ENCODE data around the gene EXOC6B. TPM values are rescaled to one million over a fixed set of nuclear protein-coding genes. Genes with fewer than 3 reads are reported as not detected.

The EXOC6B gene
- total RNA-seq, 1 experiment from 2014 or later: 33.7 TPM

DNA sequence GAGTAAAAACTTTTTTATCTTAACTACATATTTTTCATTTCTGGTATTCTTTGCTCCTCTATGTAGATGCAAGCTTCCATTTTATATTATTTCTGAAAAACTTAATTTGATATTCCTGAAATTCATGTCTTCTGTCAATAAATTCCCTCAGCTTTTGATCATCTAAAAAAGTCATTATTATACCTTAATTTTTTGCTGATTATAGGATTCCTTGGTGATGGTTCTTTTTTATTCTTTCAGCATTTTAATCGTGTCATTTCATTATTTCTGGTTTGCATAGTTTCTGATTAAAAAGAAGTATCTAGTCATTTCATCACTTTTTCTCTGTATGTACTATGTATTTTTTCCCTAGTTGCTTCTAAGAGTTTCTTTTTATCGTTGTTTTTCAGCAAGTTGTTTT, 436.4 kb downstream of the EXOC6B start (continued):
- TF ChIP-seq, protein P1, sequence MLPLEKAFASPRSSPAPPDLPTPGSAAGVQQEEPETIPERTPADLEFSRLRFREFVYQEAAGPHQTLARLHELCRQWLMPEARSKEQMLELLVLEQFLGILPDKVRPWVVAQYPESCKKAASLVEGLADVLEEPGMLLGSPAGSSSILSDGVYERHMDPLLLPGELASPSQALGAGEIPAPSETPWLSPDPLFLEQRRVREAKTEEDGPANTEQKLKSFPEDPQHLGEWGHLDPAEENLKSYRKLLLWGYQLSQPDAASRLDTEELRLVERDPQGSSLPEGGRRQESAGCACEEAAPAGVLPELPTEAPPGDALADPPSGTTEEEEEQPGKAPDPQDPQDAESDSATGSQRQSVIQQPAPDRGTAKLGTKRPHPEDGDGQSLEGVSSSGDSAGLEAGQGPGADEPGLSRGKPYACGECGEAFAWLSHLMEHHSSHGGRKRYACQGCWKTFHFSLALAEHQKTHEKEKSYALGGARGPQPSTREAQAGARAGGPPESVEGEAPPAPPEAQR (CRISPR knock-in tag; IDR thresholded peaks at IDR 0.05): no peak
- TF ChIP-seq, protein P2, sequence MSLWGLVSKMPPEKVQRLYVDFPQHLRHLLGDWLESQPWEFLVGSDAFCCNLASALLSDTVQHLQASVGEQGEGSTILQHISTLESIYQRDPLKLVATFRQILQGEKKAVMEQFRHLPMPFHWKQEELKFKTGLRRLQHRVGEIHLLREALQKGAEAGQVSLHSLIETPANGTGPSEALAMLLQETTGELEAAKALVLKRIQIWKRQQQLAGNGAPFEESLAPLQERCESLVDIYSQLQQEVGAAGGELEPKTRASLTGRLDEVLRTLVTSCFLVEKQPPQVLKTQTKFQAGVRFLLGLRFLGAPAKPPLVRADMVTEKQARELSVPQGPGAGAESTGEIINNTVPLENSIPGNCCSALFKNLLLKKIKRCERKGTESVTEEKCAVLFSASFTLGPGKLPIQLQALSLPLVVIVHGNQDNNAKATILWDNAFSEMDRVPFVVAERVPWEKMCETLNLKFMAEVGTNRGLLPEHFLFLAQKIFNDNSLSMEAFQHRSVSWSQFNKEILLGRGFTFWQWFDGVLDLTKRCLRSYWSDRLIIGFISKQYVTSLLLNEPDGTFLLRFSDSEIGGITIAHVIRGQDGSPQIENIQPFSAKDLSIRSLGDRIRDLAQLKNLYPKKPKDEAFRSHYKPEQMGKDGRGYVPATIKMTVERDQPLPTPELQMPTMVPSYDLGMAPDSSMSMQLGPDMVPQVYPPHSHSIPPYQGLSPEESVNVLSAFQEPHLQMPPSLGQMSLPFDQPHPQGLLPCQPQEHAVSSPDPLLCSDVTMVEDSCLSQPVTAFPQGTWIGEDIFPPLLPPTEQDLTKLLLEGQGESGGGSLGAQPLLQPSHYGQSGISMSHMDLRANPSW (CRISPR knock-in tag; conservative IDR thresholded peaks at IDR 0.05; ENCODE audit: low read depth): no peak
- no peak for TF ChIP-seq ZNF219 (CRISPR knock-in tag; IDR thresholded peaks at IDR 0.05; ENCODE audit: borderline replicate concordance)

DNA sequence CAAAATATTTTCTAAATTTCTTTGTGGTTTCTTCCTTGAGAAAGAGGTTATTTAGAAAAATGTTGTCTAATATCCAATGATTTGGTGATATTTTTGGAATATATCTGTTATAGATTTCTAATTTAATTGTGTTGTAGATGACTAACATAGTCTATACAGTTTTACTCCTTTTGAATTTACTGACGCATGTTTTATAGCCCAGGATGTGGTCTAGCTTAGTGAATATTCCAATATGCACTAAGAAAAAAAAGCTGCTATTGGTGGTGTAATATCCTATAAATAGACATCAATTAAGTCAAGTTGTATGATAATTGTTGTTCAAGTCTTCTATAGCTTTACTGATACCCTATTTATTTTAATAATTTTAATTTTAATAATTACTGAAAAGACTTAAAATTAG, 437.6 kb downstream of the EXOC6B start:
- TF ChIP-seq, protein P3, sequence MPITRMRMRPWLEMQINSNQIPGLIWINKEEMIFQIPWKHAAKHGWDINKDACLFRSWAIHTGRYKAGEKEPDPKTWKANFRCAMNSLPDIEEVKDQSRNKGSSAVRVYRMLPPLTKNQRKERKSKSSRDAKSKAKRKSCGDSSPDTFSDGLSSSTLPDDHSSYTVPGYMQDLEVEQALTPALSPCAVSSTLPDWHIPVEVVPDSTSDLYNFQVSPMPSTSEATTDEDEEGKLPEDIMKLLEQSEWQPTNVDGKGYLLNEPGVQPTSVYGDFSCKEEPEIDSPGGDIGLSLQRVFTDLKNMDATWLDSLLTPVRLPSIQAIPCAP (CRISPR knock-in tag; IDR thresholded peaks at IDR 0.05): no peak
- TF ChIP-seq EMX1 (CRISPR knock-in tag; IDR thresholded peaks at IDR 0.05): no peak
- peaks cover 56% of the 10 kb centered on the region for H3K36me3 Mint-ChIP-seq
- H3K27me3 Mint-ChIP-seq (ENCODE audit: low read depth): no peaks in the 10 kb centered on the region; the same call in none of the 2 replicates
- no peak for DNase-seq (ENCODE audit: low spot score)
- ChIA-PET POLR2A (no interaction called here), CTCF (no interaction called here)
- H3K4me1 Mint-ChIP-seq: no peaks in the 10 kb centered on the region
- H3K4me3 Mint-ChIP-seq: no peak overlapping the region
- no peak overlapping the region for H3K27ac Mint-ChIP-seq
- no peak for ATAC-seq
- peaks cover 77% of the 10 kb centered on the region for H3K9me3 Mint-ChIP-seq

DNA sequence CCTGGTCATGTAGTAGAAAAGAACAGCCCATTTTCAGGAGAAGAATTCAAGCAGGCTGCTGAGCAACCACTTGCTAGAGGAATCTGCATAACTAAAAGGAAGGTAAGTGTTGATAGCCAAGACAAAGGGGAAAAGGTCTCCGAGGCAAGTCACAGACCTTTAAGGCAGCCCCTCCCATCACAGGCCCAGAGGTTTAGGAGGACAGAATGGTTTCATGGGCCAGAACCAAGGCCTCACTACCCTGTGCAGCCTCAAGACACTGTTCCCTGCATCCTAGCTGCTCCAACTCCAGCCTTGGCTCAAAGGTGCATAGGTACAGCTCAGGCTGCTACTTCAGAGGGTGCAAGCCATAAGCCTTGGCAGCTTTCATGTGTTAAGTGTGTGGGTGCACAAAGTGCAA, 439.5 kb downstream of the EXOC6B start:
- Mint-ChIP-seq H3K36me3 (peaks cover 53% of the 10 kb centered on the region), H3K27ac (no peak overlapping the region), H3K4me1 (no peaks in the 10 kb centered on the region), H3K27me3 (ENCODE audit: low read depth) (no peaks in the 10 kb centered on the region; the same call in 1 of the 2 replicates), H3K4me3 (no peak overlapping the region), H3K9me3 (peaks cover 78% of the 10 kb centered on the region)
- CTCF ChIA-PET: no interaction called here
- ATAC-seq (peak; percentile 28; the same call in 1 of the 2 replicates), DNase-seq (ENCODE audit: low spot score) (peak; percentile 17)
- POLR2A ChIA-PET: no interaction called here
- no peak for TF ChIP-seq HMGA2 (CRISPR knock-in tag; IDR thresholded peaks at IDR 0.05)
- TF ChIP-seq, protein P4, sequence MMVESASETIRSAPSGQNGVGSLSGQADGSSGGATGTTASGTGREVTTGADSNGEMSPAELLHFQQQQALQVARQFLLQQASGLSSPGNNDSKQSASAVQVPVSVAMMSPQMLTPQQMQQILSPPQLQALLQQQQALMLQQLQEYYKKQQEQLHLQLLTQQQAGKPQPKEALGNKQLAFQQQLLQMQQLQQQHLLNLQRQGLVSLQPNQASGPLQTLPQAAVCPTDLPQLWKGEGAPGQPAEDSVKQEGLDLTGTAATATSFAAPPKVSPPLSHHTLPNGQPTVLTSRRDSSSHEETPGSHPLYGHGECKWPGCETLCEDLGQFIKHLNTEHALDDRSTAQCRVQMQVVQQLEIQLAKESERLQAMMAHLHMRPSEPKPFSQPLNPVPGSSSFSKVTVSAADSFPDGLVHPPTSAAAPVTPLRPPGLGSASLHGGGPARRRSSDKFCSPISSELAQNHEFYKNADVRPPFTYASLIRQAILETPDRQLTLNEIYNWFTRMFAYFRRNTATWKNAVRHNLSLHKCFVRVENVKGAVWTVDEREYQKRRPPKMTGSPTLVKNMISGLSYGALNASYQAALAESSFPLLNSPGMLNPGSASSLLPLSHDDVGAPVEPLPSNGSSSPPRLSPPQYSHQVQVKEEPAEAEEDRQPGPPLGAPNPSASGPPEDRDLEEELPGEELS (CRISPR knock-in tag; IDR thresholded peaks at IDR 0.05): no peak
- TF ChIP-seq, protein P5, sequence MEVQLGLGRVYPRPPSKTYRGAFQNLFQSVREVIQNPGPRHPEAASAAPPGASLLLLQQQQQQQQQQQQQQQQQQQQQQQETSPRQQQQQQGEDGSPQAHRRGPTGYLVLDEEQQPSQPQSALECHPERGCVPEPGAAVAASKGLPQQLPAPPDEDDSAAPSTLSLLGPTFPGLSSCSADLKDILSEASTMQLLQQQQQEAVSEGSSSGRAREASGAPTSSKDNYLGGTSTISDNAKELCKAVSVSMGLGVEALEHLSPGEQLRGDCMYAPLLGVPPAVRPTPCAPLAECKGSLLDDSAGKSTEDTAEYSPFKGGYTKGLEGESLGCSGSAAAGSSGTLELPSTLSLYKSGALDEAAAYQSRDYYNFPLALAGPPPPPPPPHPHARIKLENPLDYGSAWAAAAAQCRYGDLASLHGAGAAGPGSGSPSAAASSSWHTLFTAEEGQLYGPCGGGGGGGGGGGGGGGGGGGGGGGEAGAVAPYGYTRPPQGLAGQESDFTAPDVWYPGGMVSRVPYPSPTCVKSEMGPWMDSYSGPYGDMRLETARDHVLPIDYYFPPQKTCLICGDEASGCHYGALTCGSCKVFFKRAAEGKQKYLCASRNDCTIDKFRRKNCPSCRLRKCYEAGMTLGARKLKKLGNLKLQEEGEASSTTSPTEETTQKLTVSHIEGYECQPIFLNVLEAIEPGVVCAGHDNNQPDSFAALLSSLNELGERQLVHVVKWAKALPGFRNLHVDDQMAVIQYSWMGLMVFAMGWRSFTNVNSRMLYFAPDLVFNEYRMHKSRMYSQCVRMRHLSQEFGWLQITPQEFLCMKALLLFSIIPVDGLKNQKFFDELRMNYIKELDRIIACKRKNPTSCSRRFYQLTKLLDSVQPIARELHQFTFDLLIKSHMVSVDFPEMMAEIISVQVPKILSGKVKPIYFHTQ (CRISPR knock-in tag; IDR thresholded peaks at IDR 0.05): no peak
- TF ChIP-seq PRRX2 (CRISPR knock-in tag; IDR thresholded peaks at IDR 0.05): no peak
- TF ChIP-seq ZNF671 (CRISPR knock-in tag; IDR thresholded peaks at IDR 0.05): no peak
- TF ChIP-seq RORB (CRISPR knock-in tag; IDR thresholded peaks at IDR 0.05): no peak
- no peak for TF ChIP-seq FOXJ3 (CRISPR knock-in tag; IDR thresholded peaks at IDR 0.05; ENCODE audit: borderline replicate concordance)
- TF ChIP-seq, protein P3 (CRISPR knock-in tag; IDR thresholded peaks at IDR 0.05): no peak
- no peak for TF ChIP-seq ZNF232 (CRISPR knock-in tag; IDR thresholded peaks at IDR 0.05)
- TF ChIP-seq, protein P6, sequence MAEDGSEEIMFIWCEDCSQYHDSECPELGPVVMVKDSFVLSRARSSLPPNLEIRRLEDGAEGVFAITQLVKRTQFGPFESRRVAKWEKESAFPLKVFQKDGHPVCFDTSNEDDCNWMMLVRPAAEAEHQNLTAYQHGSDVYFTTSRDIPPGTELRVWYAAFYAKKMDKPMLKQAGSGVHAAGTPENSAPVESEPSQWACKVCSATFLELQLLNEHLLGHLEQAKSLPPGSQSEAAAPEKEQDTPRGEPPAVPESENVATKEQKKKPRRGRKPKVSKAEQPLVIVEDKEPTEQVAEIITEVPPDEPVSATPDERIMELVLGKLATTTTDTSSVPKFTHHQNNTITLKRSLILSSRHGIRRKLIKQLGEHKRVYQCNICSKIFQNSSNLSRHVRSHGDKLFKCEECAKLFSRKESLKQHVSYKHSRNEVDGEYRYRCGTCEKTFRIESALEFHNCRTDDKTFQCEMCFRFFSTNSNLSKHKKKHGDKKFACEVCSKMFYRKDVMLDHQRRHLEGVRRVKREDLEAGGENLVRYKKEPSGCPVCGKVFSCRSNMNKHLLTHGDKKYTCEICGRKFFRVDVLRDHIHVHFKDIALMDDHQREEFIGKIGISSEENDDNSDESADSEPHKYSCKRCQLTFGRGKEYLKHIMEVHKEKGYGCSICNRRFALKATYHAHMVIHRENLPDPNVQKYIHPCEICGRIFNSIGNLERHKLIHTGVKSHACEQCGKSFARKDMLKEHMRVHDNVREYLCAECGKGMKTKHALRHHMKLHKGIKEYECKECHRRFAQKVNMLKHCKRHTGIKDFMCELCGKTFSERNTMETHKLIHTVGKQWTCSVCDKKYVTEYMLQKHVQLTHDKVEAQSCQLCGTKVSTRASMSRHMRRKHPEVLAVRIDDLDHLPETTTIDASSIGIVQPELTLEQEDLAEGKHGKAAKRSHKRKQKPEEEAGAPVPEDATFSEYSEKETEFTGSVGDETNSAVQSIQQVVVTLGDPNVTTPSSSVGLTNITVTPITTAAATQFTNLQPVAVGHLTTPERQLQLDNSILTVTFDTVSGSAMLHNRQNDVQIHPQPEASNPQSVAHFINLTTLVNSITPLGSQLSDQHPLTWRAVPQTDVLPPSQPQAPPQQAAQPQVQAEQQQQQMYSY (CRISPR knock-in tag; IDR thresholded peaks at IDR 0.05): no peak
- no peak for TF ChIP-seq ZNF423 (CRISPR knock-in tag; IDR thresholded peaks at IDR 0.05)
- TF ChIP-seq, protein P7, sequence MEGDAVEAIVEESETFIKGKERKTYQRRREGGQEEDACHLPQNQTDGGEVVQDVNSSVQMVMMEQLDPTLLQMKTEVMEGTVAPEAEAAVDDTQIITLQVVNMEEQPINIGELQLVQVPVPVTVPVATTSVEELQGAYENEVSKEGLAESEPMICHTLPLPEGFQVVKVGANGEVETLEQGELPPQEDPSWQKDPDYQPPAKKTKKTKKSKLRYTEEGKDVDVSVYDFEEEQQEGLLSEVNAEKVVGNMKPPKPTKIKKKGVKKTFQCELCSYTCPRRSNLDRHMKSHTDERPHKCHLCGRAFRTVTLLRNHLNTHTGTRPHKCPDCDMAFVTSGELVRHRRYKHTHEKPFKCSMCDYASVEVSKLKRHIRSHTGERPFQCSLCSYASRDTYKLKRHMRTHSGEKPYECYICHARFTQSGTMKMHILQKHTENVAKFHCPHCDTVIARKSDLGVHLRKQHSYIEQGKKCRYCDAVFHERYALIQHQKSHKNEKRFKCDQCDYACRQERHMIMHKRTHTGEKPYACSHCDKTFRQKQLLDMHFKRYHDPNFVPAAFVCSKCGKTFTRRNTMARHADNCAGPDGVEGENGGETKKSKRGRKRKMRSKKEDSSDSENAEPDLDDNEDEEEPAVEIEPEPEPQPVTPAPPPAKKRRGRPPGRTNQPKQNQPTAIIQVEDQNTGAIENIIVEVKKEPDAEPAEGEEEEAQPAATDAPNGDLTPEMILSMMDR (IDR thresholded peaks at IDR 0.05): no peak
